MG63 (cell line): ENCODE measurements around the gene PASK. TPM values are rescaled to one million over a fixed set of nuclear protein-coding genes. Genes with fewer than 3 reads are reported as not detected.

Source experiments
- DNase-seq: peaks from one replicate; pipeline ENCODE4 v3.0.0-alpha.2; 2020
- H3K27me3 ChIP-seq: fragments of 250-450 bp; sonication (Bioruptor Pico); 2 replicates; pipeline ENCODE4 v1.5.1; 2020; ENCODE audit warnings: mild to moderate bottlenecking, moderate library complexity
- H3K36me3 ChIP-seq: fragments of 250-450 bp; sonication (Bioruptor Pico); 2 replicates; pipeline ENCODE4 v1.5.1; 2020; ENCODE audit warnings: mild to moderate bottlenecking, moderate library complexity
- H3K4me3 ChIP-seq: fragments of 250-450 bp; sonication (Bioruptor Pico); 2 replicates; pipeline ENCODE4 v1.5.1; 2020; ENCODE audit warnings: mild to moderate bottlenecking, moderate library complexity
- H3K9me3 ChIP-seq: fragments of 250-450 bp; sonication (Bioruptor Pico); 2 replicates; pipeline ENCODE4 v1.5.1; 2020; ENCODE audit warnings: mild to moderate bottlenecking, moderate library complexity
- total RNA-seq: library from RNA; depleted of rRNA; stranded (reverse); fragments of >200 nt; shearing (Covaris generic); gene quantifications from 2 replicates; pipeline ENCODE4 v1.2.3, GENCODE V29; 2014; ENCODE audit warnings: low replicate concordance

The PASK gene
- total RNA-seq, 1 experiment from 2014 or later, result 3.7 TPM

DNA sequence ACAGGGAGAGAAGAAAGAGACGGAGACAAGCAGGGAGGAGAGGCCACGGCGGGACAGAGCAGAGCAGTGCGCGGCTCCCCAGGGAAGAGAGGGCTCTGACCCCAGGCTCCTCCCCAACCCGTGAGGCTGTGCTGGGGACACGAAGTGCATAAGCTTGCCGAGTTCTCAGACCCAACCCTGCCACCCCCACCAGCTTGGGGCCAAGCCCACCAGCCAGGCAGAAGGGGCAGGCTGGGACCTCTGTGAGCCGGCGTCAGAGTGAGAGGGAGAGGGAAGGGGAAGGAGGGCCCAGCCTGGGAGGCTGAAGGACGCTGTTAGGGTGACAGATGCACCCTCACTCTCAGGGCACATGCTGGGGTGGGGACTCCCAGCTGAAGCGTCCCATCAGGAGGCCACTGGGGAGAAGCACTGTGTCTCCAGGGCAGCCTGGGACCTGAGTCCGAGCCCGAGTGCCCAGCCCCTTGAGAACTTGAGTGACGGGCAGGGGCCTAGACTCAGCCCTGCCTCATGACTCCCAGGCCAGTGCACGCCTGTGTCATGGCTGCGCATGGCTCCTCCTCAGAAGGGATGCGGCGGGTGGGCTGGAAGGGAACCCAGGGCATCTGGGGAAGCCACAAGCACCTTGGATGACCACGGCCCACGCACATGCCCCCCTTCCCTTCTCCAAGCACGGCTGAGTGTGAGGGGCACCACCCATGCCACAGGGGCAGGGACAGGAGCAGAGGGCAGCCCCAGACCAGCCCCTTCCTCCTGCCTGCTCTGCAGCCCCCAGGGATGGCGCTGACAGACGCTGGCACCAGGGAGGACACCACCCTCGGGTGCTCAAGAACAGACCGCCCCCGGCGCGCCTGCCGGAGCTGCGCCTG is 78.2 kb downstream of the PASK start:
- Histone ChIP-seq H3K36me3 (peaks cover 3% of the 10 kb centered on the region; the same call in 1 of the 2 replicates), H3K4me3 (no peak overlapping the region), H3K9me3 (no peaks in the 10 kb centered on the region), H3K27me3 (no peaks in the 10 kb centered on the region)
- no peak for DNase-seq

DNA sequence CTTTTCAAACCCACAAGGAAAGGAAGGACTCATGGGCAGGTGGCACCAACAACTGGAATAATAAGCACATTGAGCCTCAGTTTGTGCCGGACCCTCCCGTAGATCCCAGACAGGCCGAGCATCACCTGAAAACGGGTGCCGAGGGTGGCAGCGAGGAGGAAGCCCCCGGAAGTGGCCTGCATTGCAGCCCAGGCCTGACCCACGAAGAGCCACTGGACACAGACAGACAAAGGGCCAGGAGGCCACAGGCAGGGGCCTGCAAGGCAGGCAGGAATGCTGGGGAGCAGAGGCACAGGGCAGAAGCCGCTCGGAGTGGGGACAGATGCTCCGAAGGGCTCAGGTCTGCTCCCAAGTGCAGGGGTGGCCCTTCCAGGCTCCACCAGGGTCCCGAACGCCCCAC is 78.9 kb downstream of the PASK start:
- DNase-seq, result no peak
- H3K4me3 ChIP-seq, result no peak overlapping the region
- H3K36me3 ChIP-seq, result peaks cover 3% of the 10 kb centered on the region; the same call in 1 of the 2 replicates
- H3K9me3 ChIP-seq, result no peaks in the 10 kb centered on the region
- no peaks in the 10 kb centered on the region for H3K27me3 ChIP-seq

- no peaks in the 10 kb centered on the region for H3K27me3 ChIP-seq
- no peak for DNase-seq
- H3K4me3 ChIP-seq, result no peak overlapping the region
- no peaks in the 10 kb centered on the region for H3K9me3 ChIP-seq
- peaks cover 3% of the 10 kb centered on the region; the same call in 1 of the 2 replicates for H3K36me3 ChIP-seq
Observed at GRCh38 chr2:241069821-241070281, 79.4 kb downstream of the PASK start.

- no peak for DNase-seq
Observed at GRCh38 chr2:241068942-241069810, 80.1 kb downstream of the PASK start.

DNA sequence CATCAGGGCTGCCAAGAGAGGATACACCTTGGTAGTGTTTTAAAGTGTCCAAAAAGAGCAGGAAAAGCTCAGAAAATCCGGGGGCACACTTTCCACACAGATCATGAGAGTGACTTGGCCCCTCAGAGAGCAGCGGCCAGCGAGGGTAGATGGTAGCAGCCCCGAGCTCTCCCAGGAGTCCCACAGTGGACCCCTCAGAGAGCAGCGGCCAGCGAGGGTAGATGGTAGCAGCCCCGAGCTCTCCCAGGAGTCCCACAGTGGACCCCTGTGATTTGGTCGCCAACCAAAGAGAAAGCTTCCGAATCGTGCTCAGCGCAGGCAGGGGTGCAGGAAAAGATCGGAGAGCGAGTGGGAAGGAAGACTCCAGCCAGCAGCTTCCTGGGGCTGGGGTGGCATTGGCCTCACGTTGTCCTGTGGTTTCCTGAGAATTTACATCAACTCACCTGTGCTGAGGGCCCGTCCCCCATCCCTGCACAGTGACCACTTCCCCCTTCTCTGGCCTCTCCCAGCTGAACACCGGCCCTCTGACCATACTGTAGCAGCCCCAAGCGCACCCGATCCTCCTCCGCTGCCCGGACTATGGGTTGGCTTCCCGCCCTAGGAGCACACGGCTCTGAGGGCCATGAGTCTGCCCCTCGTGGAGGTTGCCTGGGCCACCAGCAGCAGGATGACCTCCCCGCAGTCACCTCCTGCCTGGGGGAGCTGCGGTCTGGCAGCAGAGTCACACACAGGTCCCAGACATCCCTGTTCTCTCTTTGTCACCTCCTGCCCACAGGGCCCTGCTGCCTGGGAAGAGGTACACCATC is 80.9 kb downstream of the PASK start:
- Histone ChIP-seq H3K4me3 (no peak overlapping the region), H3K9me3 (no peaks in the 10 kb centered on the region), H3K36me3 (peaks cover 3% of the 10 kb centered on the region; the same call in 1 of the 2 replicates), H3K27me3 (no peaks in the 10 kb centered on the region)
- no peak for DNase-seq

More at GRCh38 chr2:241068942-241069810, 80.1 kb downstream of the PASK start:
- Histone ChIP-seq H3K4me3 (no peak overlapping the region), H3K27me3 (no peaks in the 10 kb centered on the region), H3K36me3 (peaks cover 3% of the 10 kb centered on the region; the same call in 1 of the 2 replicates), H3K9me3 (no peaks in the 10 kb centered on the region)

DNA sequence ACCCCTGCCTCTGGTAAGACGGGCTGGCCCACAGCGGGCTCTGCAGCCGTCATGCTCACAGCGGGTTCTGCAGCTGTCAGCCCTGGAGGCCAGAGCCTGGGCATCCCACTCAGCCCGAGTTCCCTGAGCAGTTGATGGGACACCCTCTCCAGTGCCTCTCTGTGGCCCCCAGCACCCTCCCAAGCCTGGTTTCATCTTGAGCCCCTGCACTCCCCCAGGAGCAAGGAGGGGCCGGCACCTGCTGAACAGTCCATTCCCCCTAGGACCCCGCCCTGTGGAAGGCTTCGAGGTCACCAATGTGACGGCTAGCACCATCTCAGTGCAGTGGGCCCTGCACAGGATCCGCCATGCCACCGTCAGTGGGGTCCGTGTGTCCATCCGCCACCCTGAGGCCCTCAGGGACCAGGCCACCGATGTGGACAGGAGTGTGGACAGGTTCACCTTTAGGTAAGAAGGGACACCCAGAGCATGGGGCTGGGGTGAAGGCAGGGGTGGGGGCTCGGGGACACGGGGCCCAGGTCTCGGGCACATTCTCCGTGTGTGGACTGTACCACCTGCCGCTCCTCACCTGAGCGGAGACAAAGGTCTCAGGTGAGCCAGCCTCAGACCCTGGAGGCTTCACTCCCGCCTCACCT is 81.7 kb downstream of the PASK start:
- no peaks in the 10 kb centered on the region for H3K27me3 ChIP-seq
- DNase-seq, result no peak
- no peaks in the 10 kb centered on the region for H3K9me3 ChIP-seq
- H3K36me3 ChIP-seq, result peaks cover 3% of the 10 kb centered on the region; the same call in 1 of the 2 replicates
- H3K4me3 ChIP-seq, result no peak overlapping the region

- Histone ChIP-seq H3K4me3 (no peak overlapping the region), H3K36me3 (peaks cover 3% of the 10 kb centered on the region; the same call in 1 of the 2 replicates), H3K27me3 (no peaks in the 10 kb centered on the region), H3K9me3 (no peaks in the 10 kb centered on the region)
- DNase-seq, result no peak
Observed at GRCh38 chr2:241066893-241067341, 82.4 kb downstream of the PASK start.

DNA sequence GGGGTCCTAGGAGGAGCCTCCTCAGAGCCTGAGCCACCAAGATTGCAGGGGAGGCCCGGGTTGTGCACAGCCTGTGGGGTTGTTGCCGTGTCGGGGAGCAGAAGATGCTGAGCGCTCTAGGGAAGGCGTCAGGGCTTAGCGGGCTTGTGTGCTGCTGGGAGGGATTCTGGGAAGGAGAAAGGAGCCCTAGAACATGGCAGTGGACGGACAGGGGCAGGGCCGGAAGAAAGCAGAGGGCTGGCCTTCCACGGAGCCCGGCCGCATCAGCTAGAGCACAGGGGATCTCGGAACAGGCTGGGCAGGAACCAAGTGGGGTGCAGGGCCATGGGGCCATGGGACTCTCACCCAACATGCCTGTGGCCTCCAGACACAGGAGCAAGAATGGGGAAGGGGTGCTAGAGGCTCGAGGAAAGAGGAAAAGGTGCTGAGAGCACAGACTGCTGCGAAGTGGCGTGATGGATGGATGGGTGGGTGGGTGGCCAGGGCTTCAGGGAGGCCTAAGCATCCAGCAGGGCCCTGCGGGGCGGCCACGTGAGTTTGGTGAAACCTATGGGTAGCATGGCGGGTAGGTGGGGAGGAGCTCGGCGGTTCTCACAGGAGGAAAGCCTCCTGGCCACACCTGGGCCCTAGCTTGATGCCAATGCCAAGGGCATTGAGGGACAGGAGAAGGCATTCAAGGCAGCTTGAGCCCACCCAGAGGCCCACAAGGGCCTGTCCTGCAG is 82.9 kb downstream of the PASK start:
- no peak overlapping the region for H3K4me3 ChIP-seq
- H3K9me3 ChIP-seq, result no peaks in the 10 kb centered on the region
- DNase-seq, result no peak
- peaks cover 3% of the 10 kb centered on the region; the same call in 1 of the 2 replicates for H3K36me3 ChIP-seq
- no peaks in the 10 kb centered on the region for H3K27me3 ChIP-seq

GRCh38 chr2:241065355-241065803 is 83.9 kb downstream of the PASK start:
- Histone ChIP-seq H3K36me3 (peaks cover 3% of the 10 kb centered on the region; the same call in 1 of the 2 replicates), H3K4me3 (no peak overlapping the region), H3K27me3 (no peaks in the 10 kb centered on the region), H3K9me3 (no peaks in the 10 kb centered on the region)
- no peak for DNase-seq

DNA sequence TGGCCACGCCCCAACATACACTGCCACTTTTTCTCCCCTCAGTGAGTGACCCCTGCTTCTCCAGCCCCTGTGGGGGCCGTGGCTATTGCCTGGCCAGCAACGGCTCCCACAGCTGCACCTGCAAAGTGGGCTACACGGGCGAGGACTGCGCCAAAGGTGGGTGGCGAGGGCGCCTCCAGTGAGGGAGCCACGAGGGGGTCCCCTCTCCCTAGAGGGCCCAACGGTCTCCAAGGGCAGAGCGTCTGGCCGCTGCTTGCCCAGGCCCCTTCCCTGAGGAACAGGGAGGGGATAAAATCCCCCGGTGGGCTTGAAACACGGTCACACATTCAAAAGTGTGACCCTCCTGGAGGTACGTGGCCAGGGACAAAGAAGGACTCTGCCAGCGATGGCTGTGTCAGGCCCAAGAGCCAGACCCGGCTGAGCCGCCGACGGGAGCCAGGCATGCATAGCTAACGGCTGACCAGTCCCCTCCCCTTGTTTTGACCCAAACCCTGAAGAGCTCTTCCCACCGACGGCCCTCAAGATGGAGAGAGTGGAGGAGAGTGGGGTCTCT is 84.4 kb downstream of the PASK start:
- H3K9me3 ChIP-seq, result no peaks in the 10 kb centered on the region
- H3K27me3 ChIP-seq, result no peaks in the 10 kb centered on the region
- no peak for DNase-seq
- H3K4me3 ChIP-seq, result no peak overlapping the region
- peaks cover 3% of the 10 kb centered on the region; the same call in 1 of the 2 replicates for H3K36me3 ChIP-seq

DNA sequence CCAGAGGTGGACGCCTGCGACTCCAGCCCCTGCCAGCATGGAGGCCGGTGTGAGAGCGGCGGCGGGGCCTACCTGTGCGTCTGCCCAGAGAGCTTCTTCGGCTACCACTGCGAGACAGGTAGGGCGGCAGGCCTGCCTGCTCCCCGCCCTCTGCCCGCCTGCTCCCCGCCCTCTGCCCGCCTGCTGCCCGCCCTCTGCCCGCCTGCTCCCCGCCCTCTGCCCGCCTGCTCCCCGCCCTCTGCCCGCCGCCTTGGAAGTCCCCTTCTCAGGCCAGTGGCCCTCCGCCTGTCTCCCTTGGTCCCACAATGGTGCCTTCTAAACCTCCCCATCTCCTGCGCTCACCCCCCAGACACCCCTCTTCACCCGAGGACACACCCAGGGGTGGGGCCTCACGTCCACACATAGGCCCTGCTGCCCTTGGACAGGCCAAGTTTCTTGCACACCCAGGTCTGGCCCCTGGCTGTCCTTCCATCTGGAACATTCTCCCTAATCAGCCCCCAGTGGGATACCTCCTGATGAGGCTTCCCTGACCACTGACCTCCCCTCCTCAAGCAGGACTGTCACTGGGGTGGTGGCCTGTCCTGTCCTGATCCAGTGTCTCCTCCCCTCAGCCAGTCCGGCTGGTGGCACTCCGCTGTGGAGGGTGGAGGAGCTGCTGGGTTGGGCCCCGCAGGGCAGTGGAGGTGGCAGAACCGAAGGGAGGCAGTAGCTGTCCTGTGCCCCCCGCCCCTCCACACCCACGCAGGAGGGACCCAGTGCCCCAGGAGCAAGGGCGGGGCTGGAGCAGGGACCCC is 85.1 kb downstream of the PASK start:
- Histone ChIP-seq H3K4me3 (no peak overlapping the region), H3K36me3 (peaks cover 3% of the 10 kb centered on the region; the same call in 1 of the 2 replicates), H3K27me3 (no peaks in the 10 kb centered on the region), H3K9me3 (no peaks in the 10 kb centered on the region)
- DNase-seq, result no peak

DNA sequence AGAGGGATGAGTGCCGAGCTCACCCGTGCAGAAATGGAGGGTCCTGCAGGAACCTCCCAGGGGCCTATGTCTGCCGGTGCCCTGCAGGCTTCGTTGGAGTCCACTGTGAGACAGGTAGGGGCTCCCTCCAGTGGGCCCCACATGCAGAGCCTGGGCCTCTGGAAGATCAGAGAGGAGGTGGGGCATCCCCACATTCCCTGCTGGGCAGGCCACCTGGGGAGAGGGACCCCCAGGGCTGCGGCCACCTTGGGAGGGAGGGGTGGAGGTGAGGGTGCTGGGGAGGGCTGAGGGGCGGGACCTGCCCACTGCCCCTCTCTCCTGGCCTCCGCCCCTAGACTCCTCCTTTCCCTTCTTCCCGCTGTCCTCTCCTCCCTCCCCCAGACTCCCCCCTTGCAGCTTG is 85.7 kb downstream of the PASK start:
- no peak overlapping the region for H3K4me3 ChIP-seq
- H3K9me3 ChIP-seq, result no peaks in the 10 kb centered on the region
- no peaks in the 10 kb centered on the region for H3K36me3 ChIP-seq
- no peaks in the 10 kb centered on the region for H3K27me3 ChIP-seq
- no peak for DNase-seq

DNA sequence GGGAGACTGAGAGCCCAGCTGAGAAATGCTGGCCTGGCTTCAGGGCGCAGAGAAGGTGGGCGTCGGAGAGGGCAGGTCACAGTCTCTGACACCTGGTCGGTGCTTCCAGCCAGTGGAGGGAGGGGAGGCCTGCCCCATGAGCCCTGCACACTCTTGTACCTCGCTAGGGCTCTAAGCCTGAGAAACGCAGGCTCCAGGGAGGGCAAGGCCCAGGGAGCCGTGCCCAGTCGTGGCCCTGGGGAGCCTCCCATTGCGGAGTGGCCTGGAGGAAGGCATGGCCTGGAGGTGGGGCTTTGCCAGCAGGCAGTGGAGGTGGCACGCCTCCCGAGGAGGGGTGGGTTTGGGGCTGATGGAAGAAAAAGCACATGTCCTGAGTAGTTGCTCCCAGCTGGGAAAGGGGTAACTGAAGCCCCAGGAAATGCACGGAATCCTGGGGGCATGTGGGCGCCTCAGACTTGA is 86.2 kb downstream of the PASK start:
- Histone ChIP-seq H3K9me3 (no peaks in the 10 kb centered on the region), H3K36me3 (no peaks in the 10 kb centered on the region), H3K4me3 (no peak overlapping the region), H3K27me3 (no peaks in the 10 kb centered on the region)
- DNase-seq, result no peak

DNA sequence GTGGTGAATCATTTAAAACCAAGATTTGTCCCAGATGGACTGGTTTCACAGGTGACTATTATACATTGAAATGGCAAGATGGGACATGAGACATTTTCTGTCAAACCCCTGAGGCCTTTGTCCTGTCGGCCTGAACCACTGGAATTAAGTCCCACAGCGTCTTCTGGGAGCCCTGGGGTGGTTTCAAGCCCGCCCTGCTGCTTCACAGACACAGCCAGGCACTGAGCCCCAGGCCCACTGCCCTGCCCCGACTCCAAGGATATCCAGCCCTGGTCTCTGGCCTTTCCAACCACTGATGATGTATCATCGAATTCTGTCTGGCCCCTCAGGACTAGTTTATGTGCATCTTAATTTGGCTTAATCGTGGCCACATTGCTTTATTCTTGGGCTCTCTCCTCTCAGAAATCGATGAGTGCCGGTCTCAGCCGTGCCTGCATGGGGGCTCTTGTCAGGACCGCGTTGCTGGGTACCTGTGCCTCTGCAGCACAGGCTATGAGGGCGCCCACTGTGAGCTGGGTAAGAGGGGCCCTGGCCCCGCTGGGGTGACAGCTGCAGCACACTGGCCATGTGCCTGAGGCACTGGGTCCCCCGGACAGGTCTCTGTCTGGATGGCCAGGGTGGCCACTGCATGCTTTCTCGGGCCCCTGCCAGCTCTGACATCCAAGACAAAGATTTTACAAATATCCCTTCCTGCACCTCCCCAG is 86.7 kb downstream of the PASK start:
- no peak for DNase-seq
- H3K9me3 ChIP-seq, result no peaks in the 10 kb centered on the region
- H3K36me3 ChIP-seq, result no peaks in the 10 kb centered on the region
- H3K4me3 ChIP-seq, result no peak overlapping the region
- H3K27me3 ChIP-seq, result no peaks in the 10 kb centered on the region
